Endothelial cell of umbilical vein (primary cell): ENCODE results near the gene TEKT1.

Source experiments
- MYC ChIP-seq: IDR thresholded peaks from one replicate; pipeline ENCODE4 v1.6.1; 2011; ENCODE audit warnings: mild to moderate bottlenecking, low read depth, low read length
- POLR2A ChIP-seq: IDR thresholded peaks from 2 replicates; pipeline ENCODE4 v1.6.1; 2012; ENCODE audit warnings: low read depth, mild to moderate bottlenecking, control low read depth, low read length

GRCh38 chr17:6796017-6796886 is 35.3 kb downstream of the TEKT1 start:
- no peak for TF ChIP-seq MYC
- no peak for TF ChIP-seq POLR2A
